Tibial artery (tissue), 4 donors: Measurements from ENCODE around the gene GZMA.

Experiments
- DNase-seq, 2 donors: peaks; one replicate each; pipeline ENCODE4 v3.0.0-alpha.2; 2019
- H3K27ac ChIP-seq, 2 donors: fragments of 200-600 bp; sonication (generic) in 1 of 2; 1 replicate in 1 of 2; 2 replicates in 1 of 2; pipeline ENCODE4 v1.5.1; 2018 to 2019; ENCODE audit warnings: mild to moderate bottlenecking in 1 of 2
- H3K27me3 ChIP-seq, 2 donors: fragments of 200-600 bp; sonication (generic) in 1 of 2; one replicate each; pipeline versions ENCODE4 v1.5.1 to v1.6.0; 2016 to 2019
- H3K36me3 ChIP-seq, 3 donors: fragments of 200-600 bp; sonication (generic) in 2 of 3; one replicate each; pipeline ENCODE4 v1.5.1; 2016 to 2019; ENCODE audit warnings: mild to moderate bottlenecking in 2 of 3
- H3K4me1 ChIP-seq, 4 donors: fragments of 200-600 bp; sonication (generic) in 2 of 4; 1 replicate in 3 of 4; 2 replicates in 1 of 4; pipeline ENCODE4 v1.5.1; 2016 to 2019
- H3K4me3 ChIP-seq, 2 donors: fragments of 200-600 bp; sonication (generic) in 1 of 2; 1 replicate in 1 of 2; 2 replicates in 1 of 2; pipeline ENCODE4 v1.5.1; 2018 to 2019; ENCODE audit warnings: mild to moderate bottlenecking in 2 of 2
- H3K9me3 ChIP-seq, 3 donors: fragments of 200-600 bp; sonication (generic) in 1 of 3; one replicate each; pipeline ENCODE4 v1.5.1; 2016 to 2019
- intact Hi-C: fragments of 100-400 bp; cut with DNase I; formaldehyde crosslinking; loops from one replicate; pipeline ENCODE4 v1.15.0; 2023; ENCODE audit warnings: low total_unique reads
- TF ChIP-seq, protein P1 (sequence below), 2 experiments: fragments of 200-600 bp in 1 of 2; fragments of 450-650 bp in 1 of 2; IDR thresholded peaks; one replicate each; pipeline ENCODE4 v1.5.1; 2017 to 2019; ENCODE audit warnings: antibody characterized with exemption in 2 of 2, mild to moderate bottlenecking in 1 of 2, moderate library complexity in 1 of 2

Gene GZMA

DNA sequence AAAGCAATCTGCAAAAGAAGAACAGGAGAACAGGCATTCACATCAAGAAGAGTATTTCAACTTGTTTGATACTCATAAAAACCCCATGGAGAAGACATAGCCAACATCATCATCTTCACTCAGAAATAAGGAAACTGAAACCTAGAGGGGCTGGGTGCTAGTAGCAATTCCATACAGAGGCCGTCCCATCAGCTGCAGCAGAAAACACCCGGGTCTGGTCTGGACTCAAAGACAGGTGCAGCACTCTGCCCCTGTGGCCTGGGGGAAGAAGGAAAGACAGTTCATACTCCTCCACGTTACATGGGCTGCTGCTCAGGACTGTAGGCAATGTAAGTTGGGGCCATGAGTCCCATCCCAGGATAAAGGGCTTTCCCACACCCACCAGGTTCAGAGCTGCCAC, 11.6 kb downstream of the GZMA start:
- Histone ChIP-seq H3K4me3 (no peak overlapping the region), H3K9me3 (no peaks in the 10 kb centered on the region), H3K4me1 (no peaks in the 10 kb centered on the region), H3K27ac (no peak overlapping the region), H3K36me3 (no peaks in the 10 kb centered on the region), H3K27me3 (no peaks in the 10 kb centered on the region)
- TF ChIP-seq, protein P1, sequence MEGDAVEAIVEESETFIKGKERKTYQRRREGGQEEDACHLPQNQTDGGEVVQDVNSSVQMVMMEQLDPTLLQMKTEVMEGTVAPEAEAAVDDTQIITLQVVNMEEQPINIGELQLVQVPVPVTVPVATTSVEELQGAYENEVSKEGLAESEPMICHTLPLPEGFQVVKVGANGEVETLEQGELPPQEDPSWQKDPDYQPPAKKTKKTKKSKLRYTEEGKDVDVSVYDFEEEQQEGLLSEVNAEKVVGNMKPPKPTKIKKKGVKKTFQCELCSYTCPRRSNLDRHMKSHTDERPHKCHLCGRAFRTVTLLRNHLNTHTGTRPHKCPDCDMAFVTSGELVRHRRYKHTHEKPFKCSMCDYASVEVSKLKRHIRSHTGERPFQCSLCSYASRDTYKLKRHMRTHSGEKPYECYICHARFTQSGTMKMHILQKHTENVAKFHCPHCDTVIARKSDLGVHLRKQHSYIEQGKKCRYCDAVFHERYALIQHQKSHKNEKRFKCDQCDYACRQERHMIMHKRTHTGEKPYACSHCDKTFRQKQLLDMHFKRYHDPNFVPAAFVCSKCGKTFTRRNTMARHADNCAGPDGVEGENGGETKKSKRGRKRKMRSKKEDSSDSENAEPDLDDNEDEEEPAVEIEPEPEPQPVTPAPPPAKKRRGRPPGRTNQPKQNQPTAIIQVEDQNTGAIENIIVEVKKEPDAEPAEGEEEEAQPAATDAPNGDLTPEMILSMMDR (IDR thresholded peaks at IDR 0.05), result no peak
- intact Hi-C loops, result no loop called here
- DNase-seq, result no peak

DNA sequence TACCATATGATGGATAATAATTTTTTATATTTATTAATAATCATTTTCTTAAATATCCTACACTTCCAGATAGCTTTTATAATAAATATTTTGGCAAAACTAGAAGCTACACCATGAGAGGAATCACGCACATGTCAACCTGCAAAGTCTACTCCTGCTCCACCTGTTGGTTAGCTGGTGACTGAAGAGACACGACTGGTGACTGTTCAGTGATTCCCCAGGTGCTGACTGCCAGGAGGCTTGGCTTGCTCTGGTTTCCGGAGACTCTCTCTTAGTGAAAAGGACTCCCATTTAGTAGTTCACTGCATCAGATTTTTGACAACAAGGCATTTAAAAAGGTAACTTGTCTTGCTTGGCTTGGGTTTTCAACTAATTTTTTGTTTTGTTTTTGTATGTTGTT, 20.9 kb downstream of the GZMA start:
- H3K4me1 ChIP-seq, result no peaks in the 10 kb centered on the region
- TF ChIP-seq, protein P1 (IDR thresholded peaks at IDR 0.05), result no peak
- no peaks in the 10 kb centered on the region for H3K9me3 ChIP-seq
- no peaks in the 10 kb centered on the region for H3K36me3 ChIP-seq
- intact Hi-C loops, result no loop called here
- H3K4me3 ChIP-seq, result no peak overlapping the region
- no peak for DNase-seq
- H3K27me3 ChIP-seq, result no peaks in the 10 kb centered on the region
- H3K27ac ChIP-seq, result no peak overlapping the region

DNA sequence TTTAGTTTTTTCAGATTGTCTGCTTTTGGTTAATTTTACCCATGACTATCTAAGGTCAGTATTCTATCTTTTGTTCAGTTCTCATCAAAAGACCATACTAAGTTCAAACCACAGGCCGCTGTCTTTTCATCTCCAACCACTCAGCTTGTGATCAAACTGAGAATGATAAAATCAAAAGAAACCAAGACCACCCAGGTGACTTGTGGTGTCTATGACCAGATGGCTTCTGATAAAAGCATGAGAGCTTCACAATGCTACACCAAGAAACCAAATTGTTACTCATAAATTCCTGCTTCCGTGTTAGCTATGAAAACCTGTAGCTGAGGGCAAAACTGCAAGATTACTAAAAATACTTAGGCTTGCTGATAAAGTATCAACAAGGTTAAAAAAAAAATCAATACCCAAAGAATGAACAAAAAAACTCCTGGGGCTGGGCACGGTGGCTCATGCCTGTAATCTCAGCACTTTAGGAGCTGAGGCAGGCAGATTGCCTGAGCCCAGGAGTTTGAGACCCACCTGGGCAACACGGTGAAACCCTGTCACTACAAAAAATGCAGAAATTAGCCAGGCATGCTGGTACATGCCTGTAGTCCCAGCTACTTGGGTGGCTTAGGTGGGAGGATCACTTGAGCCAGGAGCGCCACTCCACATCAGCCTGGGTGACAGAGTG, 31.7 kb downstream of the GZMA start:
- no peaks in the 10 kb centered on the region for H3K36me3 ChIP-seq
- no peaks in the 10 kb centered on the region for H3K27me3 ChIP-seq
- DNase-seq, result no peak
- TF ChIP-seq, protein P1 (IDR thresholded peaks at IDR 0.05), result no peak
- no peak overlapping the region for H3K27ac ChIP-seq
- H3K9me3 ChIP-seq, result peaks cover 0 to 7% (median 4%) of the 10 kb centered on the region in 3 donors
- H3K4me3 ChIP-seq, result no peak overlapping the region
- intact Hi-C loops, result no loop called here
- no peaks in the 10 kb centered on the region for H3K4me1 ChIP-seq

DNA sequence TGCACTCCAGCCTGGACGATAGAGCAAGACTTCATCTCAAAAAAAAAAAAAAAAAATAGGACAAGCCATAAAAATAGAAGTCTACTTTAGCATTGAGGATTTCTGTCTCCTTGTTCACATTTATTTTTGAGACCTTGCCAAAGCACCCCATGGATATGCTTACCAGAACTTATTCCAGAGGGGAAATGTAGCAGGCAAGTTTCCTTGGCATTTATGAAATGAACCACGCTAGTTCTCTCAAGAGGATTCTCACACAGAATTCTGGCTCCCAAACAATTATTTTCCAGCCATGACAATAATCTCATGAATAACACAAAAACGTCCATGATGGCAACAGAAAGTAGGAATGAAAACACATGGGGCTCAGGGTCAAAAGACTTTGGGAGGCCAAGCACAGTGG, 34.1 kb downstream of the GZMA start:
- H3K4me1 ChIP-seq, result no peaks in the 10 kb centered on the region
- intact Hi-C loops, result no loop called here
- TF ChIP-seq, protein P1 (IDR thresholded peaks at IDR 0.05), result no peak
- no peaks in the 10 kb centered on the region for H3K36me3 ChIP-seq
- no peak overlapping the region for H3K4me3 ChIP-seq
- no peaks in the 10 kb centered on the region for H3K27me3 ChIP-seq
- H3K9me3 ChIP-seq, result no peaks in the 10 kb centered on the region
- DNase-seq, result no peak
- no peak overlapping the region for H3K27ac ChIP-seq

DNA sequence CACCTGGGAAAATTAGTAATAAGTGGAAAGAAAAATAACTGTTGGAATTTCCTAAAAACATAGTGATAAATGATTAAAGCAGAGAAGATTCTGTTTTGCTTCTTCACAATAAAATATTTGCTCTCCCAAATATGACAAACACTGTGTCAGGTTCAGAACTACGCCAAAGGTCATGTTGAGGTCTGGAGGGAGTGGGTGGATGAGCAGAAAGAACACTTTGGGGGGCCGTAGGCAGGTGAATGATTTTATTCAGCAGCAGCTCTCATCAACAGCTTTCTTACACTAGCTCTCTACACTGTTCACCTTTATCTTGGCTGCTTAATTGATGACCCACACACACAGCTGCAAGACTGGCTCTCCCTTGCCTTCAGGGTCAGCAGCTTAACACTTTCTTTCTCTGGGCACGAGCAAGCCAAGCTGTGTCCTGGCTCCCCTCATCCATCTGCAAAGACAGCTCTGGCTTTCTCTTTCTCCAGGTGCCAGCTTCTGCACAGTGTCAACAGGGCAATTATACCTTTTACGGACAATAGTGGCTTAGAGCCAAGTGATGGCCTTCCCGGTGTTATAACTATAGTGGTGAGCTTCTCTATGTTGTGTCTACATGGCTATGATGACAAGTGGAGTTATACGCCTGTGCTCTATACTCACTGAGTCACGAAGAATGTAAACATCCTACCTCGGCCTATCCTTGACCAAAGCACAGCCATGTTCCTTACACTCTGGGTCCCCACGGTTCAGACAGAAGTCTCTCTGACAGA, 38.6 kb downstream of the GZMA start:
- TF ChIP-seq, protein P1 (IDR thresholded peaks at IDR 0.05), result no peak

More for the DNA sequence above, 38.6 kb downstream of the GZMA start:
- Histone ChIP-seq H3K27me3 (peaks cover 0 to 4% of the 10 kb centered on the region in 2 donors), H3K9me3 (no peaks in the 10 kb centered on the region), H3K36me3 (no peaks in the 10 kb centered on the region), H3K4me1 (no peaks in the 10 kb centered on the region), H3K27ac (no peak overlapping the region), H3K4me3 (no peak overlapping the region)
- no peak for DNase-seq
- intact Hi-C loops, result no loop called here
